Uterus (tissue), 4 donors: Measurements from ENCODE around the gene USP15. TPM values are rescaled to one million over a fixed set of nuclear protein-coding genes. Genes with fewer than 3 reads are reported as not detected.

Source experiments
- DNase-seq, 2 donors: peaks; one replicate each; pipeline ENCODE4 v3.0.0-alpha.2; 2019 to 2020
- H3K27ac ChIP-seq, 2 donors: fragments of 200-600 bp; sonication (generic); 1 replicate in 1 of 2; 2 replicates in 1 of 2; pipeline ENCODE4 v1.5.1; 2016 to 2018
- H3K27me3 ChIP-seq, 2 donors: fragments of 200-600 bp; sonication (generic); one replicate each; pipeline ENCODE4 v1.5.1; 2018 to 2019; ENCODE audit warnings: control low read depth in 1 of 2
- H3K36me3 ChIP-seq, 2 donors: fragments of 200-600 bp; sonication (generic); one replicate each; pipeline ENCODE4 v1.5.1; 2019; ENCODE audit warnings: control low read depth in 1 of 2
- H3K4me1 ChIP-seq, 2 donors: fragments of 200-600 bp; sonication (generic); one replicate each; pipeline ENCODE4 v1.5.1; 2018 to 2019; ENCODE audit warnings: control low read depth in 1 of 2
- H3K4me3 ChIP-seq, 2 donors: fragments of 200-600 bp; sonication (generic); 1 replicate in 1 of 2; 2 replicates in 1 of 2; pipeline ENCODE4 v1.5.1; 2018 to 2019; ENCODE audit warnings: mild to moderate bottlenecking in 1 of 2
- H3K9me3 ChIP-seq, 2 donors: fragments of 200-600 bp; sonication (generic); one replicate each; pipeline ENCODE4 v1.5.1; 2019; ENCODE audit warnings: control low read depth in 1 of 2
- POLR2A ChIP-seq, 2 donors: fragments of 450-650 bp; IDR thresholded peaks; one replicate each; pipeline ENCODE4 v1.6.1; 2016; ENCODE audit warnings: antibody characterized with exemption in 2 of 2, mild to moderate bottlenecking in 1 of 2, moderate library complexity in 1 of 2
- intact Hi-C: fragments of 100-400 bp; cut with DNase I; formaldehyde crosslinking; loops from one replicate; pipeline ENCODE4 v1.15.1; 2023; ENCODE audit warnings: low total_unique reads
- total RNA-seq, 4 donors: library from RNA; depleted of rRNA in 3 of 4; stranded (reverse); fragments of >200 nt in 3 of 4; gene quantifications; one replicate each; pipeline versions ENCODE4 v1.1.0 to v1.2.4, GENCODE V29; 2014 to 2023
- TF ChIP-seq, protein P1 (sequence below), 4 experiments: fragments of 200-600 bp in 2 of 4; fragments of 450-650 bp in 2 of 4; sonication (generic) in 2 of 4; IDR thresholded peaks; one replicate each; pipeline ENCODE4 v1.5.1; 2016 to 2019; ENCODE audit warnings: antibody characterized with exemption in 4 of 4, mild to moderate bottlenecking in 2 of 4, moderate library complexity in 1 of 4
- donor health status: DM: yes; HTN: yes; CAD: no.

Gene USP15
- total RNA-seq, 4 donors from 2014 or later = 44.8 to 98.9 (median 76.5) TPM

DNA sequence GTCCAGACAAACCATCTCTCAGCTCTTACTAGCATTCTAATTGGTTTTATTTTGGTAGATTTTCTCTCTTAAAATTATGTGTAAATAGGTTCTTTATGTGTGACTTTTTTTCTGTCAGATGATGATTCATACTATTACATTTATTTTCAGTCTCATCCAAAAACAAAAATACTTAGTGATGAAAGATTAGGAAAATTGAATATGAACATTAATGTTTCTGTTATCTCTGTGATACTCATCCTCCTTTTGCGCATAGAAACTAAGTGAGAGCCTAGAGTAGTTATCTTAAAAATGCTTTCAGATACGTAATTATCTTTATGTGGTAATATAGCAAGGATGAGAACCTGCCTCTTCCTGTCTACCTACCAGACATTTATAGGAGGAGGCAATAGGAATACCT, 122.3 kb downstream of the USP15 start:
- no peak for DNase-seq
- H3K4me1 ChIP-seq = no peaks in the 10 kb centered on the region
- no peak overlapping the region for H3K4me3 ChIP-seq
- H3K27ac ChIP-seq = no peak overlapping the region
- intact Hi-C loops = no loop called here
- no peaks in the 10 kb centered on the region for H3K36me3 ChIP-seq
- TF ChIP-seq POLR2A (IDR thresholded peaks at IDR 0.05) = no peak
- H3K27me3 ChIP-seq = no peaks in the 10 kb centered on the region
- H3K9me3 ChIP-seq = no peaks in the 10 kb centered on the region

DNA sequence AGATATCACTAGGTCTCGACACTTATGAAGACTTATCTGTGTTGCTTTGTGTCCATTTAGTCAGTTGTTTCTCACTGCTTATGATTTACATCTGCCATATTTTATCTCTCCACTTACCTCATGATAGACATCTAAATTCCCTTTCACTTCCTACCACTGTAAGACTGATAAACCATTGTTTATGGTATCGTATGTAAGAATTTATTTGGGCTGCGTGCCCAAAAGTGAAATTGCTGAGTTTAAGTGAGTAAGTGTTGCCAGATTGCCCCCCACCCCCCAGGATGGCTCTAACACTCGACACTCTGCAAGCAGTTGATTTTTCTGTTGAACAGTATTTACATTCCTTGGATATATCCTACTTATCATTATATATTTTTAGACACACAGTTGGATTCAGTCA, 136.5 kb downstream of the USP15 start:
- no peak for DNase-seq
- intact Hi-C loops = no loop called here
- TF ChIP-seq, protein P1, sequence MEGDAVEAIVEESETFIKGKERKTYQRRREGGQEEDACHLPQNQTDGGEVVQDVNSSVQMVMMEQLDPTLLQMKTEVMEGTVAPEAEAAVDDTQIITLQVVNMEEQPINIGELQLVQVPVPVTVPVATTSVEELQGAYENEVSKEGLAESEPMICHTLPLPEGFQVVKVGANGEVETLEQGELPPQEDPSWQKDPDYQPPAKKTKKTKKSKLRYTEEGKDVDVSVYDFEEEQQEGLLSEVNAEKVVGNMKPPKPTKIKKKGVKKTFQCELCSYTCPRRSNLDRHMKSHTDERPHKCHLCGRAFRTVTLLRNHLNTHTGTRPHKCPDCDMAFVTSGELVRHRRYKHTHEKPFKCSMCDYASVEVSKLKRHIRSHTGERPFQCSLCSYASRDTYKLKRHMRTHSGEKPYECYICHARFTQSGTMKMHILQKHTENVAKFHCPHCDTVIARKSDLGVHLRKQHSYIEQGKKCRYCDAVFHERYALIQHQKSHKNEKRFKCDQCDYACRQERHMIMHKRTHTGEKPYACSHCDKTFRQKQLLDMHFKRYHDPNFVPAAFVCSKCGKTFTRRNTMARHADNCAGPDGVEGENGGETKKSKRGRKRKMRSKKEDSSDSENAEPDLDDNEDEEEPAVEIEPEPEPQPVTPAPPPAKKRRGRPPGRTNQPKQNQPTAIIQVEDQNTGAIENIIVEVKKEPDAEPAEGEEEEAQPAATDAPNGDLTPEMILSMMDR (IDR thresholded peaks at IDR 0.05) = no peak
- no peak for TF ChIP-seq POLR2A (IDR thresholded peaks at IDR 0.05)
- no peaks in the 10 kb centered on the region for H3K36me3 ChIP-seq
- no peaks in the 10 kb centered on the region for H3K4me1 ChIP-seq
- no peaks in the 10 kb centered on the region for H3K9me3 ChIP-seq
- no peak overlapping the region for H3K4me3 ChIP-seq
- H3K27ac ChIP-seq = no peak overlapping the region
- H3K27me3 ChIP-seq = no peaks in the 10 kb centered on the region

DNA sequence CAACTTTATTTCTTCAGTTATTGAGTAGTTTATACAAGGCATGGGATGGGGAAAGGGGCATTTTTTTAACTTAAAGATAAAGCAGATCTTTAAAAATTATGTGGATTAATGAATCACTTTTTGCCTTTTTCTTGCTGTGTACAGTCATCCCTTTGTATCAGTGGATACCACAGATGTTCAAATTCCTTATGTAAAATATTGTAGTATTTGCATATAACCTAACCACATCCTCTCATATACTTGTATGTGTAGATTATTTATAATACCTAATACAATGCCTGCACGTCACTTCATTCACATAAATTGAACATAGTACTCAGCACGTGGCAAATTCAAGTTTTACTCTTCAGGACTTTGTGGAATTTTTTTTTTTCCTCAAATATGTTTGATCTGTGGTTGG, 139.9 kb downstream of the USP15 start:
- no peak for DNase-seq
- no peaks in the 10 kb centered on the region for H3K36me3 ChIP-seq
- no peak overlapping the region for H3K27ac ChIP-seq
- H3K27me3 ChIP-seq = no peaks in the 10 kb centered on the region
- H3K4me1 ChIP-seq = no peaks in the 10 kb centered on the region
- H3K4me3 ChIP-seq = no peak overlapping the region
- TF ChIP-seq, protein P1 (IDR thresholded peaks at IDR 0.05) = no peak
- TF ChIP-seq POLR2A (IDR thresholded peaks at IDR 0.05) = no peak
- intact Hi-C loops = no loop called here
- no peaks in the 10 kb centered on the region for H3K9me3 ChIP-seq

DNA sequence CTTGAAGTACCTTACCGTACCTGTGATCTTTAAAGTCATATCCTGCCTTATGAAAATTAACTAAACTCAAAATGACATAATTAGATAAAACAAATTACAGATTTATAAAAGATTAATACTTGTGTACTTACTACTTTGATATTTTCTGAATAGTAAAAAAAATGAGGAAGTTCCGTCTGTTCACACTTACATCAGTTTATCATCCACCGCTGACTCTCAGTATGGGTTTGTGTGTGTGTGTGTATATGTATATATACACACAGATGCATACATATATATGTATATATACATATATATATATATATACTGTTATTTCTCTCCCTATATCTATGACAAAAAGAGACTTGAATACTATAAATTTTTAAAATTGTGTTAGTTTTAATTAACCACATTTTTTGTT, 141.4 kb downstream of the USP15 start:
- intact Hi-C loops = no loop called here
- Histone ChIP-seq H3K36me3 (no peaks in the 10 kb centered on the region), H3K27me3 (no peaks in the 10 kb centered on the region)

DNA sequence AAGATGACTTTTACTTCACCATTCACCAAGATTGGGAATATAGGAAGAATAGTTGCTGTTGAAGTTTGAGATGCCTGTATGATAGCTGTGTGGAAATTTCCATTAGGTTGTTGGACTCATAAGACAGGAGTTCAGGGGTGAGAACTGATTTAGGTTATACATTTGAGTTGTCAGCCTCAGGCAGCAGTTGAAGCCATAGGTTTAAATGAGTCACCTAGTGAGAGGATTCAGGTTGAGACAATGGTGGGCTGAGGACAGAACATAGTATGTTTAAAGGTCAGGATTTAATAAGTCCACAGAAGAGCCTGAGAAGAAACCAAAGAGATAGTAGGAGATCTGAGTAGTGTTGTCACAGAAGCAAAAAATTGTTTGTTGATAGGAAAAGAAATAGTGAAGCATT, 142.8 kb downstream of the USP15 start:
- intact Hi-C loops = no loop called here
- Histone ChIP-seq H3K4me3 (no peak overlapping the region), H3K4me1 (no peaks in the 10 kb centered on the region), H3K27me3 (no peaks in the 10 kb centered on the region), H3K27ac (no peak overlapping the region), H3K36me3 (no peaks in the 10 kb centered on the region), H3K9me3 (no peaks in the 10 kb centered on the region)
- DNase-seq = no peak
- no peak for TF ChIP-seq POLR2A (IDR thresholded peaks at IDR 0.05)
- TF ChIP-seq, protein P1 (IDR thresholded peaks at IDR 0.05) = no peak

More for the DNA sequence above, 141.4 kb downstream of the USP15 start:
- H3K9me3 ChIP-seq = no peaks in the 10 kb centered on the region
- H3K4me3 ChIP-seq = no peak overlapping the region
- H3K4me1 ChIP-seq = no peaks in the 10 kb centered on the region
- H3K27ac ChIP-seq = no peak overlapping the region
- TF ChIP-seq, protein P1 (IDR thresholded peaks at IDR 0.05) = no peak
- no peak for TF ChIP-seq POLR2A (IDR thresholded peaks at IDR 0.05)
- no peak for DNase-seq

DNA sequence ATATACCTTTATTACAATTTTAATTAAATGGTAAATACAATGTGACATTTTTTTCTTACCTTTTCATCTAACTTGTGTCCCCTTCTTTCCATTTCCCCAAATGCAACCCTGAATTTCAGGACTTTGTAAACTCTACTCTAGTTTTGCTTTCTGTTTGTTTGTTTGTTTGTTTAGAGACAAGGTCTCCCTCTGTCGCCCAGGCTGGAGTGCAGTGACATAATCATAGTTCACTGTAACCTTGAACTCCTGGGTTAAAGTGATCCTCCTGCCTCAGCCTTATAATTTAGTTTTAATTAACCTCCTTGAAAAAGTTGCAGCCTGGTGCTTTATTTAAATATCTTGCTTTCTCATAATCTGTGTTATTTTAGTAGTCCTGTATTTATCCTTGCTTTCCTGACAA, 147.4 kb downstream of the USP15 start:
- no peaks in the 10 kb centered on the region for H3K27me3 ChIP-seq
- no peaks in the 10 kb centered on the region for H3K36me3 ChIP-seq
- no peaks in the 10 kb centered on the region for H3K4me1 ChIP-seq
- no peak for DNase-seq
- H3K9me3 ChIP-seq = no peaks in the 10 kb centered on the region
- no peak for TF ChIP-seq POLR2A (IDR thresholded peaks at IDR 0.05)
- TF ChIP-seq, protein P1 (IDR thresholded peaks at IDR 0.05) = no peak
- intact Hi-C loops = no loop called here
- no peak overlapping the region for H3K27ac ChIP-seq
- no peak overlapping the region for H3K4me3 ChIP-seq
